ENCODE results near the gene ANGPTL8.

ANGPTL8 gene

GRCh38 chr19:11232555-11232954 is 6.9 kb upstream of the ANGPTL8 start:
- Histone ChIP-seq H3K9me3 (ENCODE audit: control insufficient read depth, insufficient read depth, low read length) (no peaks in the 10 kb centered on the region), H3K36me3 (ENCODE audit: control insufficient read depth, low read length) (peaks cover 14% of the 10 kb centered on the region), H3F3A (ENCODE audit: control insufficient read depth, insufficient read depth) (no peaks in the 10 kb centered on the region), H3K79me2 (ENCODE audit: control insufficient read depth, low read length) (no peaks in the 10 kb centered on the region), H3K4me3 (ENCODE audit: low read length) (no peak overlapping the region), H3K4me1 (ENCODE audit: control insufficient read depth, low read length) (peaks cover 13% of the 10 kb centered on the region), H4K20me1 (ENCODE audit: control insufficient read depth, insufficient read depth, low read depth, low read length) (no peaks in the 10 kb centered on the region), H3K27ac (ENCODE audit: low read depth, low read length) (no peak overlapping the region), H3K4me2 (ENCODE audit: low read length) (no peak overlapping the region), H3K27me3 (ENCODE audit: control insufficient read depth, low read length) (no peaks in the 10 kb centered on the region), H3K9me2 (replicated peaks; ENCODE audit: control insufficient read depth, low read length) (no peaks in the 10 kb centered on the region)
- TF ChIP-seq CTCF (IDR thresholded peaks at IDR 0.05; ENCODE audit: low read depth, low read length, poor library complexity, severe bottlenecking): no peak

GRCh38 chr19:11233073-11233472 is 6.3 kb upstream of the ANGPTL8 start:
- Histone ChIP-seq H3F3A (ENCODE audit: control insufficient read depth, insufficient read depth) (no peaks in the 10 kb centered on the region), H3K4me2 (ENCODE audit: low read length) (no peak overlapping the region), H3K27ac (ENCODE audit: low read depth, low read length) (no peak overlapping the region), H3K36me3 (ENCODE audit: control insufficient read depth, low read length) (peaks cover 14% of the 10 kb centered on the region), H3K9me2 (replicated peaks; ENCODE audit: control insufficient read depth, low read length) (no peaks in the 10 kb centered on the region), H3K4me1 (ENCODE audit: control insufficient read depth, low read length) (peaks cover 10% of the 10 kb centered on the region), H3K27me3 (ENCODE audit: control insufficient read depth, low read length) (no peaks in the 10 kb centered on the region), H4K20me1 (ENCODE audit: control insufficient read depth, insufficient read depth, low read depth, low read length) (no peaks in the 10 kb centered on the region), H3K9me3 (ENCODE audit: control insufficient read depth, insufficient read depth, low read length) (no peaks in the 10 kb centered on the region), H3K4me3 (ENCODE audit: low read length) (no peak overlapping the region), H3K79me2 (ENCODE audit: control insufficient read depth, low read length) (no peaks in the 10 kb centered on the region)
- no peak for TF ChIP-seq CTCF (IDR thresholded peaks at IDR 0.05; ENCODE audit: low read depth, low read length, poor library complexity, severe bottlenecking)

- H4K20me1 ChIP-seq (ENCODE audit: control insufficient read depth, insufficient read depth, low read depth, low read length): no peaks in the 10 kb centered on the region
- H3K4me1 ChIP-seq (ENCODE audit: control insufficient read depth, low read length): peaks cover 10% of the 10 kb centered on the region
- H3K36me3 ChIP-seq (ENCODE audit: control insufficient read depth, low read length): peaks cover 18% of the 10 kb centered on the region
- no peak overlapping the region for H3K4me2 ChIP-seq (ENCODE audit: low read length)
- H3K79me2 ChIP-seq (ENCODE audit: control insufficient read depth, low read length): no peaks in the 10 kb centered on the region
- H3K9me2 ChIP-seq (replicated peaks; ENCODE audit: control insufficient read depth, low read length): no peaks in the 10 kb centered on the region
- no peaks in the 10 kb centered on the region for H3K9me3 ChIP-seq (ENCODE audit: control insufficient read depth, insufficient read depth, low read length)
- H3K27me3 ChIP-seq (ENCODE audit: control insufficient read depth, low read length): no peaks in the 10 kb centered on the region
- no peak for TF ChIP-seq EZH2phosphoT487 (IDR thresholded peaks at IDR 0.05; ENCODE audit: borderline replicate concordance, low read length)
- TF ChIP-seq CTCF (IDR thresholded peaks at IDR 0.05; ENCODE audit: low read depth, low read length, poor library complexity, severe bottlenecking): no peak
- H3K27ac ChIP-seq (ENCODE audit: low read depth, low read length): no peak overlapping the region
- H3K4me3 ChIP-seq (ENCODE audit: low read length): no peak overlapping the region
- H3F3A ChIP-seq (ENCODE audit: control insufficient read depth, insufficient read depth): no peaks in the 10 kb centered on the region
Observed at GRCh38 chr19:11234486-11235075, 4.8 kb upstream of the ANGPTL8 start.
